SK-N-SH (cell line): ENCODE data around the gene TCEANC. TPM values are rescaled to one million over a fixed set of nuclear protein-coding genes. Genes with fewer than 3 reads are reported as not detected.

Experiments
- CTCF ChIA-PET: fragments of 300-600, 350-600 bp; formaldehyde crosslinking; extraction: SDS; loops from one replicate; lab custom pipeline; 2021; lab: Yijun Ruan, JAX
- POLR2A ChIA-PET: fragments of 350-600 bp; sonication (Branson Sonifier 250); formaldehyde crosslinking; extraction: SDS; loops from one replicate; lab custom pipeline; 2020; ENCODE audit warnings: antibody characterized with exemption, inconsistent platforms; lab: Yijun Ruan, JAX
- DNase-seq: peaks from one replicate; pipeline ENCODE4 v3.0.0; 2012
- H2AFZ ChIP-seq: fragments of 200-600 bp; sonication (generic); 2 replicates; pipeline ENCODE4 v1.8.1; 2016; ENCODE audit warnings: antibody characterized with exemption, mild to moderate bottlenecking, low read depth
- H3F3A ChIP-seq: fragments of 200-600 bp; sonication (generic); replicated peaks from 2 replicates; pipeline ENCODE3; 2016; ENCODE audit warnings: antibody characterized with exemption, mild to moderate bottlenecking; ENCODE audit not compliant: insufficient read depth
- H3K27ac ChIP-seq, 2 experiments: fragments of 200-500 bp in 1 of 2; fragments of 200-600 bp in 1 of 2; sonication (Bioruptor generic) in 1 of 2; sonication (generic), shearing (Covaris generic) in 1 of 2; 2 replicates each; pipeline versions ENCODE4 v1.5.1 to v1.6.1; 2014 to 2016; ENCODE audit warnings: low read depth in 2 of 2, inconsistent platforms in 1 of 2, low read length in 1 of 2, mild to moderate bottlenecking in 1 of 2, mixed read lengths in 1 of 2
- H3K27me3 ChIP-seq: fragments of 200-600 bp; sonication (generic), shearing (Covaris generic); 2 replicates; pipeline ENCODE4 v1.6.1; 2016; ENCODE audit warnings: mixed run types; ENCODE audit not compliant: insufficient read depth
- H3K36me3 ChIP-seq, 2 experiments: fragments of 200-500 bp in 1 of 2; fragments of 200-600 bp in 1 of 2; sonication (Bioruptor generic) in 1 of 2; sonication (generic) in 1 of 2; replicated peaks in 1 of 2; 2 replicates each; pipeline versions ENCODE3 to v1.5.1; 2014 to 2016; ENCODE audit warnings: low read length in 1 of 2, mild to moderate bottlenecking in 1 of 2; ENCODE audit not compliant: insufficient read depth in 2 of 2, control insufficient read depth in 1 of 2
- H3K4me1 ChIP-seq, 2 experiments: fragments of 200-500 bp in 1 of 2; fragments of 200-600 bp in 1 of 2; sonication (Bioruptor generic) in 1 of 2; sonication (generic), shearing (Covaris generic) in 1 of 2; 2 replicates each; pipeline versions ENCODE4 v1.5.1 to v1.6.1; 2014 to 2016; ENCODE audit warnings: low read depth in 1 of 2, low read length in 1 of 2, mixed run types in 1 of 2; ENCODE audit not compliant: insufficient read depth in 2 of 2, control insufficient read depth in 1 of 2
- H3K4me2 ChIP-seq: fragments of 200-600 bp; sonication (generic), shearing (Covaris generic); 2 replicates; pipeline ENCODE4 v1.6.1; 2017; ENCODE audit warnings: mixed run types
- H3K4me3 ChIP-seq, 2 experiments: fragments of 200-500 bp in 1 of 2; fragments of 200-600 bp in 1 of 2; sonication (Bioruptor generic) in 1 of 2; sonication (generic), shearing (Covaris generic) in 1 of 2; 2 replicates each; pipeline versions ENCODE4 v1.5.1 to v1.8.1; 2014 to 2016; ENCODE audit warnings: low read depth in 2 of 2, inconsistent platforms in 1 of 2, low read length in 1 of 2, mild to moderate bottlenecking in 1 of 2, mixed read lengths in 1 of 2, moderate library complexity in 1 of 2
- H3K79me2 ChIP-seq: fragments of 200-600 bp; sonication (generic); 2 replicates; pipeline ENCODE4 v1.8.1; 2017; ENCODE audit warnings: mild to moderate bottlenecking; ENCODE audit not compliant: insufficient read depth
- H3K9ac ChIP-seq: fragments of 200-600 bp; sonication (generic); 2 replicates; pipeline ENCODE4 v1.6.1; 2017; ENCODE audit warnings: mixed run types
- H3K9me2 ChIP-seq: fragments of 200-600 bp; sonication (generic); 2 replicates; pipeline ENCODE4 v1.6.1; 2017; ENCODE audit warnings: mixed run types
- H3K9me3 ChIP-seq: fragments of 200-600 bp; sonication (generic); 2 replicates; pipeline ENCODE4 v1.6.1; 2017; ENCODE audit warnings: mixed run types, mild to moderate bottlenecking, moderate library complexity
- H4K20me1 ChIP-seq: fragments of 200-600 bp; sonication (generic); 2 replicates; pipeline ENCODE4 v1.6.1; 2017; ENCODE audit warnings: mild to moderate bottlenecking, mixed run types; ENCODE audit not compliant: insufficient read depth
- ELF1 ChIP-seq: IDR thresholded peaks from 2 replicates; pipeline ENCODE4 v1.4.0; 2012
- EP300 ChIP-seq, 2 experiments: IDR thresholded peaks; 2 replicates each; pipeline versions ENCODE4 v1.4.0 to v1.6.1; 2012; ENCODE audit warnings: borderline replicate concordance in 1 of 2, low read depth in 1 of 2, low read length in 1 of 2
- FOXJ3 ChIP-seq: sonication (generic); formaldehyde crosslinking; IDR thresholded peaks from 2 replicates; pipeline ENCODE4 v1.5.1; 2020; ENCODE audit warnings: mild to moderate bottlenecking, missing genetic modification reagents
- FOXM1 ChIP-seq: IDR thresholded peaks from 2 replicates; pipeline ENCODE4 v1.4.0; 2012; ENCODE audit warnings: low read depth, mild to moderate bottlenecking
- GATA2 ChIP-seq: sonication (generic); formaldehyde crosslinking; IDR thresholded peaks from 2 replicates; pipeline ENCODE4 v1.5.0; 2020; ENCODE audit warnings: mild to moderate bottlenecking, missing genetic modification reagents
- NFIC ChIP-seq: IDR thresholded peaks from 2 replicates; pipeline ENCODE4 v1.4.0; 2012; ENCODE audit warnings: borderline replicate concordance
- REST ChIP-seq: IDR thresholded peaks from 2 replicates; pipeline ENCODE4 v1.6.1; 2012; ENCODE audit warnings: mild to moderate bottlenecking, low read depth, low read length, moderate library complexity
- TAF1 ChIP-seq: IDR thresholded peaks from 2 replicates; pipeline ENCODE4 v1.6.1; 2012; ENCODE audit warnings: low read depth, mild to moderate bottlenecking, low read length, moderate library complexity, borderline replicate concordance
- TCF12 ChIP-seq: IDR thresholded peaks from 2 replicates; pipeline ENCODE4 v1.4.0; 2012
- USF2 ChIP-seq: fragments of 150-350 bp; IDR thresholded peaks from 2 replicates; pipeline ENCODE4 v1.6.1; 2017; ENCODE audit warnings: antibody characterized with exemption, low read length, low read depth, borderline replicate concordance
- WGBS: methylation state at CpG from one replicate; pipeline ENCODE4 v1.1.6; 2017; ENCODE audit warnings: low lambda C conversion rate; 5-methylcytosine and 5-hydroxymethylcytosine counted together
- polyA plus RNA-seq, 3 experiments: library from polyadenylated mRNA; depleted of rRNA; stranded (reverse); fragments of >200 nt; gene quantifications; 2 replicates each; pipeline ENCODE4 v1.2.3, GENCODE V29; 2012
- TF ChIP-seq, protein P1 (sequence below): IDR thresholded peaks from 2 replicates; pipeline ENCODE4 v1.4.0; 2012; ENCODE audit warnings: low read depth
- TF ChIP-seq, protein P2 (sequence below): fragments of 200-600 bp; sonication (generic); IDR thresholded peaks from 2 replicates; pipeline ENCODE4 v1.6.1; 2017; ENCODE audit warnings: antibody characterized with exemption, mild to moderate bottlenecking, moderate library complexity

Gene TCEANC
- polyA plus RNA-seq, 1 of the 3 experiments (the other 2 are of a cell fraction) = 0.84 TPM

DNA sequence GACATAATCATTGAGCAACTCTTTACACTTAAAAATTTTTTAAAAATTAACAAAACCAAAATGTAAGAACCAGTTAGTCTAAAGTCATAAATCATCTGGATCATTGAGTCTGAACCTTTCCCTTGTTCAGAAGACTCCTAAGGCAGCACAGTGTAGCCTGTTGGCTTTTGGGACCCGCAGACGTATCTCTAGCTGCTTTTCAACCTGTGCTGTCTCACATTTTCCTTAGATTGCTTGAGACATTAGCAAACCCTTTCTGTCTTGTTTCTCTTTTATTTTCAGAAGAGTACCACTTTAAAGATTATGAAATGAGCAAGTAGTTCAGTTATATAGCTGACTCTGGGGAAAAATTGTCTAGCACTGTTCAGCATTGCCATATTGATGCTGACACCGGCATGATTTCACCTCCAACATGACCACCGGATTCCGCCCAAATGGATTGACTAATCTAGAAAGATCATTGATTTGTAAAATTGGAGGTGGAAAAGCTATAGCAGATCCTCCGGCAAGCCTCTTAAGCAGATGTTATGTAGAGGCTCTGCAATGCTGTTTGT lies 8.9 kb downstream of the TCEANC start:
- Histone ChIP-seq H3K9me2 (no peaks in the 10 kb centered on the region), H3K27me3 (no peaks in the 10 kb centered on the region), H3K4me1 (peaks cover 0 to 5% of the 10 kb centered on the region in 2 experiments; a peak in 1 of 4 replicates), H3K4me2 (no peak overlapping the region), H3K9me3 (no peaks in the 10 kb centered on the region), H3K36me3 (peaks cover 0 to 6% of the 10 kb centered on the region in 2 experiments), H3K4me3 (no peak overlapping the region), H3F3A (peaks cover 4% of the 10 kb centered on the region), H3K79me2 (no peaks in the 10 kb centered on the region), H3K9ac (no peak overlapping the region), H2AFZ (no peak overlapping the region), H4K20me1 (no peaks in the 10 kb centered on the region), H3K27ac (no peak overlapping the region)
- ChIA-PET CTCF (interaction anchor here (1.4 to 2.8 kb wide), 3 partner anchors 16 to 370 kb away, joined by 6 to 9 read pairs (median 7); no protein-coding TSS in a partner anchor), POLR2A (no interaction called here)
- TF ChIP-seq ELF1 = no peak
- no peak for DNase-seq
- WGBS = 95% methylated on average over 6 of the region's 6 CpGs

- H2AFZ ChIP-seq = no peak overlapping the region
- no peaks in the 10 kb centered on the region for H3K27me3 ChIP-seq
- H3K4me2 ChIP-seq = no peak overlapping the region
- H3K9me2 ChIP-seq = no peaks in the 10 kb centered on the region
- TF ChIP-seq FOXM1 (no peak), TCF12 (peak; percentile 50), TAF1 (no peak), USF2 (no peak)
- peaks cover 0 to 6% of the 10 kb centered on the region in 2 experiments for H3K36me3 ChIP-seq
- no peak for DNase-seq
- no peak overlapping the region for H3K4me3 ChIP-seq
- ChIA-PET POLR2A (no interaction called here), CTCF (interaction anchor here (0.7 to 2.8 kb wide), 4 partner anchors 16 to 370 kb away, joined by 3 to 9 read pairs (median 6); no protein-coding TSS in a partner anchor)
- no peak overlapping the region; a peak in 1 of 4 replicates for H3K27ac ChIP-seq
- WGBS = 79% methylated on average over 6 of the region's 6 CpGs
- H3K9me3 ChIP-seq = no peaks in the 10 kb centered on the region
- no peaks in the 10 kb centered on the region for H3F3A ChIP-seq
- H4K20me1 ChIP-seq = no peaks in the 10 kb centered on the region
- H3K9ac ChIP-seq = no peak overlapping the region
- no peaks in the 10 kb centered on the region for H3K79me2 ChIP-seq
- H3K4me1 ChIP-seq = peaks cover 0 to 5% of the 10 kb centered on the region in 2 experiments; a peak in 1 of 4 replicates
Observed at GRCh38 chrX:13662355-13662791, 9.4 kb downstream of the TCEANC start.

- no peaks in the 10 kb centered on the region for H3K9me2 ChIP-seq
- H3K27ac ChIP-seq = no peak overlapping the region
- no peaks in the 10 kb centered on the region for H4K20me1 ChIP-seq
- H3K27me3 ChIP-seq = no peaks in the 10 kb centered on the region
- peaks cover 0 to 2% of the 10 kb centered on the region in 2 experiments; a peak in 2 of 4 replicates for H3K4me1 ChIP-seq
- no peak overlapping the region for H3K4me3 ChIP-seq
- no peak overlapping the region for H3K4me2 ChIP-seq
- 81% methylated on average over 3 of the region's 3 CpGs for WGBS
- no peaks in the 10 kb centered on the region for H3K9me3 ChIP-seq
- H2AFZ ChIP-seq = no peak overlapping the region
- H3K79me2 ChIP-seq = no peaks in the 10 kb centered on the region
- ChIA-PET CTCF (interaction anchor here (2.8 kb wide), 1 partner anchor 368 kb away, joined by 9 read pairs; no protein-coding TSS in a partner anchor), POLR2A (no interaction called here)
- H3K36me3 ChIP-seq = peaks cover 0 to 6% of the 10 kb centered on the region in 2 experiments
- peaks cover 4% of the 10 kb centered on the region for H3F3A ChIP-seq
- no peak overlapping the region for H3K9ac ChIP-seq
- DNase-seq = no peak
- TF ChIP-seq NFIC = no peak
- TF ChIP-seq, protein P1, sequence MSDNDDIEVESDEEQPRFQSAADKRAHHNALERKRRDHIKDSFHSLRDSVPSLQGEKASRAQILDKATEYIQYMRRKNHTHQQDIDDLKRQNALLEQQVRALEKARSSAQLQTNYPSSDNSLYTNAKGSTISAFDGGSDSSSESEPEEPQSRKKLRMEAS = no peak
- no peak for TF ChIP-seq USF2
- no peak for TF ChIP-seq GATA2 (CRISPR knock-in tag)
- TF ChIP-seq REST = no peak
- TF ChIP-seq FOXJ3 = no peak
- TF ChIP-seq ELF1 = no peak
- TF ChIP-seq, protein P2, sequence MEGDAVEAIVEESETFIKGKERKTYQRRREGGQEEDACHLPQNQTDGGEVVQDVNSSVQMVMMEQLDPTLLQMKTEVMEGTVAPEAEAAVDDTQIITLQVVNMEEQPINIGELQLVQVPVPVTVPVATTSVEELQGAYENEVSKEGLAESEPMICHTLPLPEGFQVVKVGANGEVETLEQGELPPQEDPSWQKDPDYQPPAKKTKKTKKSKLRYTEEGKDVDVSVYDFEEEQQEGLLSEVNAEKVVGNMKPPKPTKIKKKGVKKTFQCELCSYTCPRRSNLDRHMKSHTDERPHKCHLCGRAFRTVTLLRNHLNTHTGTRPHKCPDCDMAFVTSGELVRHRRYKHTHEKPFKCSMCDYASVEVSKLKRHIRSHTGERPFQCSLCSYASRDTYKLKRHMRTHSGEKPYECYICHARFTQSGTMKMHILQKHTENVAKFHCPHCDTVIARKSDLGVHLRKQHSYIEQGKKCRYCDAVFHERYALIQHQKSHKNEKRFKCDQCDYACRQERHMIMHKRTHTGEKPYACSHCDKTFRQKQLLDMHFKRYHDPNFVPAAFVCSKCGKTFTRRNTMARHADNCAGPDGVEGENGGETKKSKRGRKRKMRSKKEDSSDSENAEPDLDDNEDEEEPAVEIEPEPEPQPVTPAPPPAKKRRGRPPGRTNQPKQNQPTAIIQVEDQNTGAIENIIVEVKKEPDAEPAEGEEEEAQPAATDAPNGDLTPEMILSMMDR = no peak
- TF ChIP-seq TCF12 = no peak
- TF ChIP-seq EP300 (IDR thresholded peaks at IDR 0.05; ENCODE audit: borderline replicate concordance in 1 of 2, low read depth in 1 of 2, low read length in 1 of 2) = no peak
Observed at GRCh38 chrX:13664020-13664419, 11.1 kb downstream of the TCEANC start.
